Measurements from ENCODE around the gene CSTF1.

The CSTF1 gene

GRCh38 chr20:56440346-56441007, 48.0 kb downstream of the CSTF1 start:
- DNase-seq (ENCODE audit: insufficient read length, low spot score) (no peak), FAIRE-seq (no peak)
- TF ChIP-seq, protein P1, sequence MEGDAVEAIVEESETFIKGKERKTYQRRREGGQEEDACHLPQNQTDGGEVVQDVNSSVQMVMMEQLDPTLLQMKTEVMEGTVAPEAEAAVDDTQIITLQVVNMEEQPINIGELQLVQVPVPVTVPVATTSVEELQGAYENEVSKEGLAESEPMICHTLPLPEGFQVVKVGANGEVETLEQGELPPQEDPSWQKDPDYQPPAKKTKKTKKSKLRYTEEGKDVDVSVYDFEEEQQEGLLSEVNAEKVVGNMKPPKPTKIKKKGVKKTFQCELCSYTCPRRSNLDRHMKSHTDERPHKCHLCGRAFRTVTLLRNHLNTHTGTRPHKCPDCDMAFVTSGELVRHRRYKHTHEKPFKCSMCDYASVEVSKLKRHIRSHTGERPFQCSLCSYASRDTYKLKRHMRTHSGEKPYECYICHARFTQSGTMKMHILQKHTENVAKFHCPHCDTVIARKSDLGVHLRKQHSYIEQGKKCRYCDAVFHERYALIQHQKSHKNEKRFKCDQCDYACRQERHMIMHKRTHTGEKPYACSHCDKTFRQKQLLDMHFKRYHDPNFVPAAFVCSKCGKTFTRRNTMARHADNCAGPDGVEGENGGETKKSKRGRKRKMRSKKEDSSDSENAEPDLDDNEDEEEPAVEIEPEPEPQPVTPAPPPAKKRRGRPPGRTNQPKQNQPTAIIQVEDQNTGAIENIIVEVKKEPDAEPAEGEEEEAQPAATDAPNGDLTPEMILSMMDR (IDR thresholded peaks at IDR 0.05; ENCODE audit: insufficient read depth, missing control alignments): no peak

GRCh38 chr20:56442389-56443365, 50.2 kb downstream of the CSTF1 start:
- TF ChIP-seq, protein P1 (IDR thresholded peaks at IDR 0.05; ENCODE audit: insufficient read depth, missing control alignments): no peak
- FAIRE-seq (no peak), DNase-seq (ENCODE audit: insufficient read length, low spot score) (no peak)

GRCh38 chr20:56443654-56444540, 51.5 kb downstream of the CSTF1 start:
- DNase-seq (ENCODE audit: insufficient read length, low spot score) (no peak), FAIRE-seq (no peak)
- TF ChIP-seq, protein P1 (IDR thresholded peaks at IDR 0.05; ENCODE audit: insufficient read depth, missing control alignments): no peak

GRCh38 chr20:56445130-56445529, 52.7 kb downstream of the CSTF1 start:
- TF ChIP-seq, protein P1 (IDR thresholded peaks at IDR 0.05; ENCODE audit: insufficient read depth, missing control alignments): no peak
- DNase-seq (ENCODE audit: insufficient read length, low spot score) (no peak), FAIRE-seq (no peak)

DNA sequence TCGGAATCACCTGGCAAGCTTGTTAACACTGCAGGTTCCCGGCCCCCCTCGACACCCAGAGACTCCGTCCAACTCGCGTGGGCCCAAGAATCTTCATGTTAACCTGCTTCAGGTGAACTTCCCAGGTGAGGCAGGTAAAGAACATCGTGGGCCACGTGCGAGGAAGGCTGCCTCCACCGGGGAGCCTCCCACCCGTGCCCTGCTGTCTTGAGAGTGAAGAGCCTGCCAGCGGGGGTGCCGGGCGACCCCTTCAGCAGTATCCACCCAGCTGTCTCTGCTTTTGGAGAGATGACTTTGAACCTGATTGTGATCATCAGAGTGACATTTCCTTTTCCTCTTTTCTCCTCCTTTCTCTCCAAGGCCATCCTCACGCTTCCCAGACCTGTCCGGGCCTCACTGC, 53.1 kb downstream of the CSTF1 start:
- no peak for DNase-seq (ENCODE audit: insufficient read length, low spot score)
- TF ChIP-seq, protein P1 (IDR thresholded peaks at IDR 0.05; ENCODE audit: insufficient read depth, missing control alignments): no peak
- no peak for FAIRE-seq

GRCh38 chr20:56447227-56447626, 54.8 kb downstream of the CSTF1 start:
- FAIRE-seq (no peak), DNase-seq (ENCODE audit: insufficient read length, low spot score) (no peak)
- TF ChIP-seq, protein P1 (IDR thresholded peaks at IDR 0.05; ENCODE audit: insufficient read depth, missing control alignments): no peak
